ENCODE data around the gene MBD5. TPM values are rescaled to one million over a fixed set of nuclear protein-coding genes. Genes with fewer than 3 reads are reported as not detected.

MBD5 gene
- total and polyA plus RNA-seq, 2 experiments from 2014 or later: 12.1 to 23.4 TPM

DNA sequence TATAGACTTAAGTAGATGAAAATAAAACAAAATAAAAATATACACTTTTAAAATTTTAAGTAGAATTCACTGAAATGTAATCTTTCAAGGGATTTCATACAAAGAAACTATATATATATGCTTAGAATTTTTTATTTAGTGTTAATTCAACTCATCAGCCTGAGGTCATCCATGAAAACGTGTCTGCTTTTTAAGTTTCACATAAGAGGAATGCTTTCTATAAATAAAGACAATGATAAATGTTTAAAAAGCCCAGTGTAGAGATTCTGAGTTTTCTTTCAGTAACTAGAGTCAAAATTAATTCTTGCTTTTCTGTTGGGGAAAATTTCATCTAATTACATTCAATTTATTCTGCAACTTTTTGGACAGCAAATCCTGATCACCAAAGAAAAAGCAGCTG is 213.3 kb downstream of the MBD5 start:
- Histone ChIP-seq H3K9ac (no peak overlapping the region), H4K20me1 (ENCODE audit: insufficient read depth) (no peaks in the 10 kb centered on the region), H3K4me2 (ENCODE audit: unreplicated experiment) (no peak overlapping the region), H3K36me3 (ENCODE audit: low read depth) (peaks cover 20% of the 10 kb centered on the region; the same call in 1 of the 2 replicates), H3K4me3 (no peak overlapping the region), H3K9me2 (ENCODE audit: insufficient read depth) (no peaks in the 10 kb centered on the region), H3K79me2 (ENCODE audit: insufficient read depth) (0 out of 2 replicates have a peak, but pooled peaks cover under 1% of the 10 kb centered on the region), H3K27ac (no peak overlapping the region), H3K4me1 (ENCODE audit: insufficient read depth) (peaks cover 10% of the 10 kb centered on the region), H3F3A (ENCODE audit: insufficient read depth) (peaks cover 16% of the 10 kb centered on the region; the same call in 1 of the 2 replicates), H3K27me3 (replicated peaks; ENCODE audit: insufficient read depth) (no peaks in the 10 kb centered on the region), H2AFZ (no peak overlapping the region), H3K9me3 (ENCODE audit: low read depth) (no peaks in the 10 kb centered on the region)
- DNase-seq: no peak
- TF ChIP-seq EZH2 (IDR thresholded peaks at IDR 0.05; ENCODE audit: insufficient read depth, poor library complexity, severe bottlenecking) (no peak), EZH2phosphoT487 (IDR thresholded peaks at IDR 0.05; ENCODE audit: insufficient read depth, low read depth) (no peak)
- 75 to 84% methylated on average over 1 of the region's 1 CpG for WGBS, 2 experiments (ENCODE audit: low coverage in 1 of 2, low lambda C conversion rate in 2 of 2, missing lambda C conversion rate in 2 of 2)
- in situ Hi-C loops (cut with MboI): no loop called here

DNA sequence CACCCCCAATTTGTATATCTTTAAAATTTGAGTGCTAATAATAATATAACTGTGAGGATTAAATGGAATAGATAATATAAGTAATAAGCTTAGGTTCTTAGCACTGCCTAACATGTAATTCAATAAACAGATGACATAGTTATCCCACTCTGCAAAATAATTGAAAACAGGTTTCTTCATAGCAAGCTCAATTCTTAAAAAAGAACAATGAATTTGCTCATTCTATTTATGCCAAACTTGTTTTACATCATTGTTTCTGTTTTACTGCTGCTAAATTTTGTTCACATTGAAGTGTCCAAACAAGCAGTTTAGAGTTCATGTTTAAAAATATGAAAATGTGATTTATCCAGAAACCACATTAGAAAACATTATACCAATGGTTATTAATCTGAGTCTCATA is 217.0 kb downstream of the MBD5 start:
- Histone ChIP-seq H3K4me1 (ENCODE audit: insufficient read depth) (peaks cover 19% of the 10 kb centered on the region), H3K36me3 (ENCODE audit: low read depth) (peaks cover 20% of the 10 kb centered on the region; the same call in 1 of the 2 replicates), H3K9me3 (ENCODE audit: low read depth) (no peaks in the 10 kb centered on the region), H3K4me2 (ENCODE audit: unreplicated experiment) (peak overlapping the region; percentile 49), H3F3A (ENCODE audit: insufficient read depth) (peaks cover 16% of the 10 kb centered on the region; the same call in 1 of the 2 replicates), H3K9me2 (ENCODE audit: insufficient read depth) (no peaks in the 10 kb centered on the region), H3K9ac (no peak overlapping the region), H2AFZ (no peak overlapping the region), H3K27ac (peak overlapping the region; percentile 32), H3K27me3 (replicated peaks; ENCODE audit: insufficient read depth) (no peaks in the 10 kb centered on the region), H3K79me2 (ENCODE audit: insufficient read depth) (no peaks in the 10 kb centered on the region), H4K20me1 (ENCODE audit: insufficient read depth) (no peaks in the 10 kb centered on the region), H3K4me3 (peak overlapping the region; percentile 28; the same call in 1 of the 2 replicates)
- TF ChIP-seq EZH2 (IDR thresholded peaks at IDR 0.05; ENCODE audit: insufficient read depth, poor library complexity, severe bottlenecking) (no peak), EZH2phosphoT487 (IDR thresholded peaks at IDR 0.05; ENCODE audit: insufficient read depth, low read depth) (no peak)
- in situ Hi-C loops (cut with MboI): no loop called here
- DNase-seq: peak; percentile 39

GRCh38 chr2:148238561-148238960 is 217.7 kb downstream of the MBD5 start:
- Histone ChIP-seq H3F3A (ENCODE audit: insufficient read depth) (peaks cover 16% of the 10 kb centered on the region; the same call in 1 of the 2 replicates), H3K4me2 (ENCODE audit: unreplicated experiment) (peak overlapping the region; percentile 49), H3K27ac (peak overlapping the region; percentile 32), H3K4me1 (ENCODE audit: insufficient read depth) (peaks cover 20% of the 10 kb centered on the region), H2AFZ (peak overlapping the region; percentile 22; the same call in 1 of the 2 replicates), H3K9me2 (ENCODE audit: insufficient read depth) (no peaks in the 10 kb centered on the region), H3K36me3 (ENCODE audit: low read depth) (peaks cover 20% of the 10 kb centered on the region; the same call in 1 of the 2 replicates), H3K79me2 (ENCODE audit: insufficient read depth) (no peaks in the 10 kb centered on the region), H3K27me3 (replicated peaks; ENCODE audit: insufficient read depth) (no peaks in the 10 kb centered on the region), H4K20me1 (ENCODE audit: insufficient read depth) (no peaks in the 10 kb centered on the region), H3K9me3 (ENCODE audit: low read depth) (no peaks in the 10 kb centered on the region), H3K4me3 (peak overlapping the region; percentile 28), H3K9ac (no peak overlapping the region)
- in situ Hi-C loops (cut with MboI): no loop called here
- no peak for TF ChIP-seq EZH2phosphoT487 (IDR thresholded peaks at IDR 0.05; ENCODE audit: insufficient read depth, low read depth)
- no peak for TF ChIP-seq EZH2 (IDR thresholded peaks at IDR 0.05; ENCODE audit: insufficient read depth, poor library complexity, severe bottlenecking)
- 14 to 17% methylated on average over 4 of the region's 4 CpGs for WGBS, 2 experiments (ENCODE audit: low coverage in 1 of 2, low lambda C conversion rate in 2 of 2, missing lambda C conversion rate in 2 of 2)
- DNase-seq: peak; percentile 60

DNA sequence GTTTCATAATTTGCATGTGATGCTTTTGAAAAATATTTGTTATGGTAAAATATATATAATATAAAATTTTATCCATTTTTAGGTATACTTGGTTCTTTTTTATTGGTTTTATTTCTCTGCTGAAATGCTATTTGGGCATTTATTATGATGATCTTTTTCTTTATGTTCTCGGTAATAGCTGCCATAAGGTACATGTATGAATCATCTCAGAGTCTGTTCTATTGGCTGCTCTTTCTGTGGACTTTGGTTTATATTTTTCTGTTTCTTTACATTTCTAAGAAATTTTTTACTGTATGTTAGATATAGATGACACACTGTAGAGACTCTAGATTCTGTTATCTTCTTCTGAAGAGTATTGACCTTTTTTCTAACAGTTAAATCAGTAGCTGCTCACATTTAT is 219.9 kb downstream of the MBD5 start:
- no peaks in the 10 kb centered on the region for H3K9me3 ChIP-seq (ENCODE audit: low read depth)

More for the DNA sequence above, 219.9 kb downstream of the MBD5 start:
- Histone ChIP-seq H3K27ac (no peak overlapping the region), H2AFZ (no peak overlapping the region), H3K4me2 (ENCODE audit: unreplicated experiment) (no peak overlapping the region), H3K4me1 (ENCODE audit: insufficient read depth) (peaks cover 40% of the 10 kb centered on the region), H3K36me3 (ENCODE audit: low read depth) (peaks cover 13% of the 10 kb centered on the region; the same call in 1 of the 2 replicates), H3K9ac (no peak overlapping the region), H4K20me1 (ENCODE audit: insufficient read depth) (no peaks in the 10 kb centered on the region), H3K79me2 (ENCODE audit: insufficient read depth) (no peaks in the 10 kb centered on the region; the same call in 1 of the 2 replicates), H3K4me3 (no peak overlapping the region), H3F3A (ENCODE audit: insufficient read depth) (peaks cover 29% of the 10 kb centered on the region; the same call in 1 of the 2 replicates), H3K9me2 (ENCODE audit: insufficient read depth) (no peaks in the 10 kb centered on the region), H3K27me3 (replicated peaks; ENCODE audit: insufficient read depth) (no peaks in the 10 kb centered on the region)
- in situ Hi-C loops (cut with MboI): no loop called here
- 100% methylated on average over 1 of the region's 1 CpG for WGBS, 2 experiments (ENCODE audit: low coverage in 1 of 2, low lambda C conversion rate in 2 of 2, missing lambda C conversion rate in 2 of 2)
- no peak for DNase-seq
- TF ChIP-seq EZH2phosphoT487 (IDR thresholded peaks at IDR 0.05; ENCODE audit: insufficient read depth, low read depth): no peak
- TF ChIP-seq EZH2 (IDR thresholded peaks at IDR 0.05; ENCODE audit: insufficient read depth, poor library complexity, severe bottlenecking): no peak
